ENCODE data around the gene DHFR. TPM values are rescaled to one million over a fixed set of nuclear protein-coding genes. Genes with fewer than 3 reads are reported as not detected.

The DHFR gene
- total RNA-seq, 1 donor from 2014 or later: 13.4 TPM

DNA sequence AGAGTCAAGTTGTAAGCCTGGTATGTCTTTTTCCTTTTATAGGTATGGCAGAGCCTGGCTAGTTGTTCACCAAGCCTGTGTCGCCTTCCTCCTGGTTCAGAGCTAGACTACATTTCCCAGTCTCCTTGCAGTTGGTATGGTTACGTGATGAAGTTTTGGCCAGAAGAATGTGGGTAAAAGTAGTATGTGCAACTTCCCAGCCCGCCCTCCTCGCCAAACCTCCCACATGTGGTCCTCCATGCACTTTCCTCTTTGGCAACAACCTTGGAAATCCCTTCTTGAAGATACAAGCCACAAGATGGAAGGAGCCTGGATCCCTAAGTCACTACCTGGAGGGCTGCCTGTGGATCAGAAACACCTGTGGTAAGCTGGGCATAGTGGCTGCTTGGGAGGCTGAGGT lies 36.3 kb downstream of the DHFR start:
- Mint-ChIP-seq H3K27ac (ENCODE audit: unreplicated experiment) (no peak overlapping the region), H3K27me3 (ENCODE audit: low read depth) (no peaks in the 10 kb centered on the region), H3K9me3 (ENCODE audit: low read depth) (peaks cover 3% of the 10 kb centered on the region), H3K4me3 (ENCODE audit: unreplicated experiment) (no peak overlapping the region), H3K4me1 (ENCODE audit: low read depth) (peaks cover 4% of the 10 kb centered on the region), H3K36me3 (ENCODE audit: low read depth) (peaks cover 3% of the 10 kb centered on the region)
- DNase-seq (ENCODE audit: low spot score): no peak
- TF ChIP-seq, protein P1, sequence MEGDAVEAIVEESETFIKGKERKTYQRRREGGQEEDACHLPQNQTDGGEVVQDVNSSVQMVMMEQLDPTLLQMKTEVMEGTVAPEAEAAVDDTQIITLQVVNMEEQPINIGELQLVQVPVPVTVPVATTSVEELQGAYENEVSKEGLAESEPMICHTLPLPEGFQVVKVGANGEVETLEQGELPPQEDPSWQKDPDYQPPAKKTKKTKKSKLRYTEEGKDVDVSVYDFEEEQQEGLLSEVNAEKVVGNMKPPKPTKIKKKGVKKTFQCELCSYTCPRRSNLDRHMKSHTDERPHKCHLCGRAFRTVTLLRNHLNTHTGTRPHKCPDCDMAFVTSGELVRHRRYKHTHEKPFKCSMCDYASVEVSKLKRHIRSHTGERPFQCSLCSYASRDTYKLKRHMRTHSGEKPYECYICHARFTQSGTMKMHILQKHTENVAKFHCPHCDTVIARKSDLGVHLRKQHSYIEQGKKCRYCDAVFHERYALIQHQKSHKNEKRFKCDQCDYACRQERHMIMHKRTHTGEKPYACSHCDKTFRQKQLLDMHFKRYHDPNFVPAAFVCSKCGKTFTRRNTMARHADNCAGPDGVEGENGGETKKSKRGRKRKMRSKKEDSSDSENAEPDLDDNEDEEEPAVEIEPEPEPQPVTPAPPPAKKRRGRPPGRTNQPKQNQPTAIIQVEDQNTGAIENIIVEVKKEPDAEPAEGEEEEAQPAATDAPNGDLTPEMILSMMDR (IDR thresholded peaks at IDR 0.05): no peak

DNA sequence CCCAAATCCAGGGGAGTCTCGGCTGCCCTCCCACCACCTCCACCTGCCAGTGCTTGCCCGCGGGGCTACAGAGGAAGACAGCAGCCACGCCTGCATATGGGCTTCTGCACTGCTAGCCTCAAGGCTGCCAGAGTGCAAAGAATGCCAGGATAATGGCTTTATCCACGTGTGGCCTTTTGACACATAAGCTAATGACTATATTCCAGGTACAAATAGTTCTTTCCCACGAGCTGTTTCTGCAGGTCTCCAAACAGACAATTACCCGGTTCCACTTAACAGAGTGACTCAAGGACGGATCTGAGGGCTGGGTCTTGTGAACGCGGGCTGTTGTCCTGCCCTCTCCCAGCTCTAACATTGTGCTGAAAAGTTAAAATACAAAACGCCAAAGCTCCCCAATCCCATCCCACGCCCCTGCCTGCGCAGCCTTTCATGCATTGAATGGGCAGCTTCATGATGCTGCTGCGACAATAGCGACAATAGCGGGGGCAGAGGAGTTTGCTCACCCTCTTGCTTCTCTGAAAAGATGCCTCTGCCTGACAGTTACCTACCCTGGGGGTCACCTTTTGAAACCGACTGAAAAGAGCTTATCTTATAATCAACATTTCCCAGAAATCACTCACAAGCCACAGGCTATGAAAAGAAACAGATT lies 39.4 kb downstream of the DHFR start:
- Mint-ChIP-seq H3K27ac (ENCODE audit: unreplicated experiment) (no peak overlapping the region), H3K4me1 (ENCODE audit: low read depth) (peaks cover 4% of the 10 kb centered on the region), H3K4me3 (ENCODE audit: unreplicated experiment) (no peak overlapping the region), H3K27me3 (ENCODE audit: low read depth) (no peaks in the 10 kb centered on the region), H3K9me3 (ENCODE audit: low read depth) (peaks cover 2% of the 10 kb centered on the region), H3K36me3 (ENCODE audit: low read depth) (no peaks in the 10 kb centered on the region)
- DNase-seq (ENCODE audit: low spot score): no peak
- TF ChIP-seq, protein P1 (IDR thresholded peaks at IDR 0.05): no peak

DNA sequence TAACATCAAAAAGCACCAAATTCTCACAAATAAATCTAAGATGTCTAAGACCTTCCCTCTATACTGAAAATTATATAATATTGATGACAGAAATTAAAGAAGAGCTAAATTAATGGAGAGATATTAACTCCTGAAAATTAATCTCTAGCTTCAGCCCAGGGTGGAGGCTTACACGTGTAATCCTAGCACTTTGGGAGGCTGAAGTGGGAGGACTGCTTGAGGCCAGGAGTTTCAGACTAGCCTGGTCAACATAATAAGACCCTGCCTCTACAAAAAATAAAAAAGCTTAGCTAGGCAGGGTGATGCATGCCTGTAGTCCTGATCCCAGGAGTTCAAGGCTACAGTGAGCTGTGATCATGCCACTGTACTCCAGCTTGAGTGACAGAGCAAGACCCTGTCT lies 45.1 kb downstream of the DHFR start:
- H3K27me3 Mint-ChIP-seq (ENCODE audit: low read depth): no peaks in the 10 kb centered on the region
- TF ChIP-seq, protein P1 (IDR thresholded peaks at IDR 0.05): no peak
- H3K4me1 Mint-ChIP-seq (ENCODE audit: low read depth): no peaks in the 10 kb centered on the region
- H3K36me3 Mint-ChIP-seq (ENCODE audit: low read depth): peaks cover 2% of the 10 kb centered on the region
- DNase-seq (ENCODE audit: low spot score): no peak
- no peak overlapping the region for H3K27ac Mint-ChIP-seq (ENCODE audit: unreplicated experiment)
- peaks cover 10% of the 10 kb centered on the region for H3K9me3 Mint-ChIP-seq (ENCODE audit: low read depth)
- H3K4me3 Mint-ChIP-seq (ENCODE audit: unreplicated experiment): no peak overlapping the region

DNA sequence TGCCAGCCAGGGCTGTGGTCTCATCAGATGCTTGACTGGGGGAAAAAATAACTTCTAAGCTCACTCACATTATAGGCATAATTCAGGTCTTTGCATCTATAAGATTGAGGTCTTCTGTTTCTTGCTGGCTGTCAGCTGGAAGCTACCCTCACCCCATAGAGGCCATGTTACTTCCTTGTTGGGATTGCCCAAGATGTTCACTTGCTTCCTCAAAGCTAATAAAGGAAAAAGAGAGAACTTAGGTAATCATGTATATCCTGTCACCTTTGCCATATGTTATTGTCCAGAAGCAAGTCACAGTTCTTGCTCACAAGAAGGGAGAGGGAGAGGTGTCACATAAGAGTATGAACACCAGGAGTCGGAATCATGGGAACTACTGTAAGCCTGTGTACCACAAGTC lies 46.1 kb downstream of the DHFR start:
- Mint-ChIP-seq H3K27me3 (ENCODE audit: low read depth) (no peaks in the 10 kb centered on the region), H3K4me3 (ENCODE audit: unreplicated experiment) (no peak overlapping the region), H3K9me3 (ENCODE audit: low read depth) (peaks cover 10% of the 10 kb centered on the region), H3K4me1 (ENCODE audit: low read depth) (no peaks in the 10 kb centered on the region), H3K36me3 (ENCODE audit: low read depth) (peaks cover 2% of the 10 kb centered on the region), H3K27ac (ENCODE audit: unreplicated experiment) (no peak overlapping the region)
- TF ChIP-seq, protein P1 (IDR thresholded peaks at IDR 0.05): no peak
- DNase-seq (ENCODE audit: low spot score): no peak

DNA sequence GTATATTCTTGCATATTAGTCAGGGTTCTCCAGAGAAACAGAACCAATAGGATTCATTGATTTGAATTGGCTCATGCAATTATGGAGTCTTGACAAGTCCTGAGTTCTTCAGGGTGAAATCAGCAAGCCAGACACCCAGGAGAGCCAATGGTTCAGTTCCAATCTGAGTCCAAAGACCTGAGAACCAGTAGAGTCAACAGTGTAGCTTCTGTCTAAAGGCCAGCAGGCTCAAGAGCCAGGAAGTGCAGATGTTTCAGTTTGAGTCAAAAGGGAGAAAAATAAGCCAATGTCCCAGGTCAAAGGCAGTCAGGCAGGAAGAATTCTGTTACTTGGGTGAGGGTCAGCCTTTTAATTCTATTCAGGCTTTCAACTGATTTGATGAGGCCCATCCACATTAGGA lies 47.0 kb downstream of the DHFR start:
- Mint-ChIP-seq H3K36me3 (ENCODE audit: low read depth) (peaks cover 2% of the 10 kb centered on the region), H3K4me3 (ENCODE audit: unreplicated experiment) (no peak overlapping the region), H3K27me3 (ENCODE audit: low read depth) (no peaks in the 10 kb centered on the region), H3K9me3 (ENCODE audit: low read depth) (peaks cover 10% of the 10 kb centered on the region), H3K4me1 (ENCODE audit: low read depth) (no peaks in the 10 kb centered on the region), H3K27ac (ENCODE audit: unreplicated experiment) (no peak overlapping the region)
- TF ChIP-seq, protein P1 (IDR thresholded peaks at IDR 0.05): no peak
- DNase-seq (ENCODE audit: low spot score): no peak
